GM19463 (cell line): ENCODE data around the gene COPS4.
"Not testable (repeated sequence)": the region's sequence is repeated elsewhere in the genome, so short reads cannot be mapped to it uniquely, and the experiment has no call there.

Source experiments
- ATAC-seq: cut with Tn5 transposase; IDR thresholded peaks from one replicate; pipeline ENCODE4 v1.9.1; 2021; ENCODE audit warnings: mild to moderate bottlenecking, moderate library complexity; ENCODE audit not compliant: unreplicated experiment

Gene COPS4

GRCh38 chr4:83080561-83080960, 45.6 kb downstream of the COPS4 start:
- no peak for ATAC-seq

- ATAC-seq, result no peak
Measured at GRCh38 chr4:83082777-83083176, 47.8 kb downstream of the COPS4 start.

GRCh38 chr4:83083925-83084475, 49.0 kb downstream of the COPS4 start:
- no peak for ATAC-seq

GRCh38 chr4:83084956-83085355, 50.0 kb downstream of the COPS4 start:
- ATAC-seq, result not testable (repeated sequence)

GRCh38 chr4:83089410-83090157, 54.6 kb downstream of the COPS4 start:
- no peak for ATAC-seq

GRCh38 chr4:83093060-83093640, 58.2 kb downstream of the COPS4 start:
- no peak for ATAC-seq

GRCh38 chr4:83096397-83096796, 61.4 kb downstream of the COPS4 start:
- ATAC-seq, result no peak

- ATAC-seq, result no peak
Measured at GRCh38 chr4:83104991-83105390, 70.0 kb downstream of the COPS4 start.

- ATAC-seq, result no peak
Measured at GRCh38 chr4:83107631-83108030, 72.6 kb downstream of the COPS4 start.

GRCh38 chr4:83108101-83108861, 73.3 kb downstream of the COPS4 start:
- ATAC-seq, result no peak

- peak; percentile 22 for ATAC-seq
Measured at GRCh38 chr4:83109480-83110222, 74.7 kb downstream of the COPS4 start.

- peak; percentile 67 for ATAC-seq
Measured at GRCh38 chr4:83110223-83110945, 75.4 kb downstream of the COPS4 start.

- ATAC-seq, result no peak
Measured at GRCh38 chr4:83110970-83111750, 76.2 kb downstream of the COPS4 start.

- not testable (repeated sequence) for ATAC-seq
Measured at GRCh38 chr4:83111751-83112141, 76.8 kb downstream of the COPS4 start.

- ATAC-seq, result peak; percentile 31
Measured at GRCh38 chr4:83112231-83112630, 77.2 kb downstream of the COPS4 start.

- ATAC-seq, result no peak
Measured at GRCh38 chr4:83112678-83113428, 77.9 kb downstream of the COPS4 start.

GRCh38 chr4:83113429-83113786, 78.4 kb downstream of the COPS4 start:
- ATAC-seq, result no peak

- ATAC-seq, result peak; percentile 37
Measured at GRCh38 chr4:83114576-83114975, 79.6 kb downstream of the COPS4 start, which contains the start of gene PLAC8. TSS of gene PLAC8 (minus strand) at chr4:83114729. CDS start at chr4:83107921, 6,808 bp downstream.

- ATAC-seq, result no peak
Measured at GRCh38 chr4:83115000-83115399, 80.0 kb downstream of the COPS4 start.
